8988T (cell line): Measurements from ENCODE around the gene KNSTRN.
A peak's percentile ranks its signal among the peaks of the same experiment; 100 is the strongest.

Source experiments
- DNase-seq: peaks from one replicate; pipeline ENCODE4 v3.0.0; 2011

The KNSTRN gene

DNA sequence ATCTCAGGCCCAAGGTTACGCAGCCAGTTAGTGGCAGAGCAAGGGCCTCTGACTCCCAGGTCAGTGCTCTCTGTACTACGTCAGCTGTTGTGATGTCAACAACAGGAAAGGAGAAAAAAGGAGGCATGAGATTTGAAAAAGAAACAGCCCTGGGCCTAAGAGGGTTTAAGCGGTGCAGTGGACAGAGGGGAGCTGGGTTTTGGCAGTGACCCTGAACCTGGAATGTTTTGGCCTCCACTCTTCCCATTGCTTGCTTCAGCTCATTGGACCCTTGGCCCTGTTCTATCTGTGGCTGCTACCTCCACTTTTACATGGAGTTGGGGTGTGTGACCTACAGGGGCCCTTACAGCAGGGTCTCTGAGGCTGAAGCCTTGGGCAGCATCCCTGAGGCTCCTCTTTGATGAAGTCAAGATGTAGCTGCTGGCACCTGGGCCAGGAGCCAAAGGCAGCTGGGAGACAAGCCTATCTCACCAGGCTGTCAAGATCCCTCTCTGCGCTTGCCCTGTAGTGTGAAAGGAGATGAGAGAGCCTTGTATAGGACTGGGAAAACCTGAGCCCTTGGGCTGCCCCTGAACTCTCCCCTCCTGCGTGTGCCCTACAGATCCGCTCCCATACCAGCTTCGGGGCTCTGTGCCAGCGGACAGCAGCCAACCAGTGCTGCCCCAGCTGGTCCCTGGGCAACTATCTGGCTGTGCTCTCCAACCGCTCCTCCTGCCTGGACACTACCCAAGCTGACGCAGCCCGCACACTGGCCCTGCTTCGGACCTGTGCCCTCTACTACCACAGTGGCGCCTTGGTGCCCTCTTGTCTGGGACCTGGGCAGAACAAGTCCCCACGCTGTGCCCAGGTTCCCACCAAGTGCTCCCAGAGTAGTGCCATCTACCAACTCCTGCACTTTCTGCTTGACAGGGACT, 15.8 kb upstream of the KNSTRN start:
- DNase-seq, result no peak

DNA sequence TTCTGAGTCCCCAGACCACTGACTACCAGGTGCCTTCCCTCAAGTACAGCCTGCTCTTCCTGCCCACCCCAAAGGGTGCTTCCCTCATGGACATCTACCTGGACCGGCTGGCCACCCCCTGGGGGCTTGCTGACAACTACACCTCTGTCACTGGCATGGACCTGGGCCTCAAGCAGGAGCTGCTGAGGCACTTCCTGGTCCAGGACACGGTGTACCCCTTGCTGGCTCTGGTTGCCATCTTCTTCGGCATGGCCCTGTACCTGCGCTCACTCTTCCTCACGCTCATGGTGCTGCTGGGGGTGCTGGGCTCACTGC, 15.2 kb upstream of the KNSTRN start:
- DNase-seq, result no peak

DNA sequence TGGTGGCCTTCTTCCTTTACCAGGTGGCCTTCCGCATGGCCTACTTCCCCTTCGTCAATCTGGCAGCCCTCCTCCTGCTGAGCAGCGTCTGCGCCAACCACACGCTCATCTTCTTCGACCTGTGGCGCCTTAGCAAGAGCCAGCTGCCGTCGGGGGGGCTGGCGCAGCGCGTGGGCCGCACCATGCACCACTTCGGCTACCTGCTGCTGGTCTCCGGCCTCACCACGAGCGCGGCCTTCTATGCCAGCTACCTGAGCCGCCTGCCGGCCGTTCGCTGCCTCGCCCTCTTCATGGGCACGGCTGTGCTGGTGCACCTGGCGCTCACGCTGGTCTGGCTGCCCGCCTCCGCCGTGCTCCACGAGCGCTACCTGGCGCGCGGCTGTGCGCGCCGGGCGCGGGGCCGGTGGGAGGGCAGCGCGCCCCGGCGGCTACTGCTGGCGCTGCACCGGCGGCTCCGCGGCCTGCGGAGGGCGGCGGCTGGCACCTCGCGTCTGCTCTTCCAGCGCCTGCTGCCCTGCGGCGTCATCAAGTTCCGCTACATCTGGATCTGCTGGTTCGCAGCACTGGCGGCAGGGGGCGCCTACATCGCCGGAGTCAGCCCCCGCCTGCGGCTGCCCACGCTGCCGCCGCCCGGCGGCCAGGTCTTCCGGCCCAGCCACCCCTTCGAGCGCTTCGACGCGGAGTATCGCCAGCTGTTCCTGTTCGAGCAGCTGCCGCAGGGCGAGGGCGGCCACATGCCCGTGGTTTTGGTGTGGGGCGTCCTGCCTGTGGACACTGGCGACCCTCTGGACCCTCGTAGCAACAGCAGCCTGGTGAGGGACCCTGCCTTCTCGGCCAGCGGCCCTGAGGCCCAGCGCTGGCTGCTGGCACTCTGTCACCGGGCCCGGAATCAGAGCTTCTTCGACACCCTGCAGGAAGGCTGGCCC, 14.6 kb upstream of the KNSTRN start:
- peak; percentile 86 for DNase-seq

DNA sequence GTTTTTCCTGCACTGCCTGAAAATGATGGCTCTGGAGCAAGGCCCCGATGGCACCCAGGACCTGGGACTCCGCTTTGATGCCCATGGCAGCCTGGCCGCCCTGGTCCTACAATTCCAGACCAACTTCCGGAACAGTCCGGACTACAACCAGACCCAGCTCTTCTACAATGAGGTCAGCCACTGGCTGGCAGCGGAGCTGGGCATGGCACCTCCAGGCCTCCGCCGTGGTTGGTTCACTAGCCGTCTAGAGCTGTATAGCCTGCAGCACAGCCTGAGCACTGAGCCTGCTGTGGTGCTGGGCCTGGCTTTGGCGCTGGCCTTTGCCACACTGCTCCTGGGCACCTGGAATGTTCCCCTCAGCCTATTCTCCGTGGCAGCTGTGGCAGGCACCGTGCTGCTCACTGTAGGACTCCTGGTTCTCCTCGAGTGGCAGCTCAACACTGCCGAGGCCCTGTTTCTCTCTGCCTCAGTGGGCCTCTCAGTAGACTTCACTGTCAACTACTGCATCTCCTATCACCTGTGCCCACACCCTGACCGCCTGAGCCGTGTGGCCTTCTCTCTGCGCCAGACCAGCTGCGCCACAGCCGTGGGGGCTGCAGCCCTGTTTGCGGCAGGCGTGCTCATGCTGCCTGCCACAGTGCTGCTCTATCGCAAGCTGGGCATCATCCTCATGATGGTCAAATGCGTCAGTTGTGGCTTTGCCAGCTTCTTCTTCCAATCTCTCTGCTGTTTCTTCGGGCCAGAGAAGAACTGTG, 13.6 kb upstream of the KNSTRN start:
- DNase-seq, result no peak

DNA sequence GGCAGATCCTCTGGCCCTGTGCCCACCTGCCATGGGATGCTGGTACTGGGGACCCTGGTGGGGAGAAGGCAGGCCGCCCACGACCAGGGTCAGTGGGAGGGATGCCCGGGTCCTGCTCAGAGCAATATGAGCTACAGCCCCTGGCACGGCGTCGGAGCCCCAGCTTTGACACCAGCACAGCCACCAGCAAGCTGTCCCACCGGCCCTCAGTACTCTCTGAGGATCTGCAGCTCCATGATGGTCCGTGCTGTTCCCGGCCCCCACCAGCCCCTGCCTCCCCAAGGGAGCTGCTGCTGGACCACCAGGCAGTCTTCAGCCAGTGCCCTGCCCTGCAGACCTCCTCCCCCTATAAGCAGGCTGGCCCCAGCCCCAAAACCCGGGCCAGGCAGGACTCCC, 13.0 kb upstream of the KNSTRN start:
- no peak for DNase-seq

DNA sequence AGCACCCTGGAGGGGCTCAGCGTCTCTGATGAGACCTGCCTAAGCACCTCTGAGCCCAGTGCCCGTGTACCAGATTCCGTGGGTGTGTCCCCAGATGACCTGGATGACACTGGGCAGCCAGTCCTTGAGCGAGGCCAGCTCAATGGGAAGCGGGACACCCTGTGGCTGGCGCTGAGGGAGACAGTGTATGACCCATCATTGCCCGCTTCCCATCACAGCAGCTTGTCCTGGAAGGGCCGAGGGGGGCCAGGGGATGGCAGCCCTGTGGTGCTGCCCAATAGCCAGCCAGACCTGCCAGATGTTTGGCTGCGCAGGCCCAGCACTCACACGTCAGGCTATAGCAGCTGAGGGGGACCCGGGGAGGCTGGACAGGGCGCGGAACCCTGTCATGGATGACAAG, 12.6 kb upstream of the KNSTRN start:
- no peak for DNase-seq

DNA sequence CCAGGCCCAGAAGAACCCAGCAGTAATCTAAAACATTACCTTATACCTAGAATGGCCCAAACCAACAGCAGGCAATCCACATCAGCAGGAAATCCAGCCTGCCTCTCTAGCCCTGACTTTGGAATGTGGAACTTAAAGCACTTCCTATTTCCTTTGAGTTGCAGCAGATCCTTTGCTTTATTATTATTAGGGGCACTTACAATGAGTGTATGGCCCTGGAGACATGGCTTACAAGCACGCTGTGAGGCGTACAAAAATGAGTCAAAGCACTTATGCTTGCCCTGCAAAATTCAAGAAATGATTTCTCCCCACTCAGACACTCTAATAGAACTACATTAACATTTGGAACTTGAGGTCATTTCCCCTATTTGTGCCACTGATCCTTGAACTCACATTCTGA, 9.5 kb upstream of the KNSTRN start:
- DNase-seq, result no peak

DNA sequence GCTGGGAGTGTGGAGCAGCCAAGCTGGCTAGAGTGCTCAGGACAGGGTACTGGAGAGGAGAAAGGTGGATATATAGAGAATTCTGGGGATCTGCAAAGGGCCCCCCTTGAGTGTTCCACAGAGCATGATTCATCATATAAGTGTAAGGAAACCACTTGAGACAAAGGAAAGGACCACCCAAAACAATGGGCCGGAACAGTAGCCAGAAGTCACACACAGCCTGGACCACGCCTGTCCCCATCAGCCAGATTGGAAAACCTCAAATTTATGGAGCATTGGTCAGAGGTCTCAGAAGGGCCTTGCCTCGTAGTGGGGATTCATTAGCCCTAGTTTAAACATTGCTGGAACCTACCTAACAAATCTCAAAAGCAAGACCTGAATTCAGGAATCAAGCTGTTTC, 4.9 kb upstream of the KNSTRN start:
- DNase-seq, result no peak

DNA sequence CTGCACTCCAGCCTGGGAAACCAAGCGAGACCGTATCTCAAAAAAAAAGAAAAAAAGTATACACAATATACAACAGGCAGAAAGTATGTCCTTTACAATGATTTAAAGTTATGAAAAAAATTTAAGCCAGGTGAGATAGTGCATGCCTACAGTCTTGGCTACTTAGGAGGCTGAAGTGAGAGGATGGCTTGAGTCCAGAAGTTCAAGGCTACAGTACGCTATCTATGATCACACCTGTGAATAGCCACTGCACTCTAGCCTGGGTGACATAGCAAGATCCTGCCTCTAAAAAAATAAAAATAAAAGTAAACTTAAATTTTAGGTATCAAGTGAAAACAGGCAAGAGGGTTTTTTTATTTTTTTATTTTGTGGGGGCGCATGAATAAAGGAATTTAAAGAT, 3.1 kb upstream of the KNSTRN start:
- DNase-seq, result no peak

DNA sequence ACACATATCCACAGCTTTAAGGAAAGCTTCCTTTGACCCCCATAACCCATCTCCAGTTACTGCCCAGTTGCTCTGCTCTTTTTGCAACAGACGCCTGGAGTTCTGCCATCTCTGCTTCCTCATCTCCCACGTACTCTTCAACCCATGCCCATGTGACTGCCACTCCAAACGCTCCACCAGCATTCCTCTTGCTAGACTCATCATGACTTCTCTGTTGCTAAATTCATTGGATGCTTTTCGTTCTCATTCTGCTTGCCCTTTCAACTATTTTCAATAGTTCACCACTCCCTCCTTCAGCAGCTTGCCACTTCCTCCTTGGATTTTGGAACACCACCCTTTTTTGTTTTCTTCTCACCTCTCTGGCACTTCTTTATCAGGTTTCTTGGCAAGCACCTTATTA, 2.7 kb upstream of the KNSTRN start:
- peak; percentile 36 for DNase-seq

DNA sequence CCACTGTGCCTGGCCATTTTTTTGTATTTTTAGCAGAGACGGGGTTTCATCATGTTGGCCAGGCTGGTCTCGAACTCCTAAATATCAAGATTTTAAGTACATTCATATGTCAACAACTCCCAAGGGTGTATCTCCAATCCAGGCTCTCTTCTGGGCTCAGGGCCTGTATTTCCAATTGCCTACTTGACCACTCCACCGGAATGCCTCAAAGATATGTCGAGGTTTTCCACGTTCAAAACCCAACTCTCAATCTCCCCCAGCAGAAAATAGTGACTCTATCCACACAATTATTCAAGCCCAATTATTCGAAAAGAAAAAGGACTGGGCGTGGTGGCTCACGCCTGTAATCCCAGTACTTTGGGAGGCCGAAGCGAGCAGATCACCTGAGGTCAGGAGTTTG, 1.9 kb upstream of the KNSTRN start:
- DNase-seq, result no peak

DNA sequence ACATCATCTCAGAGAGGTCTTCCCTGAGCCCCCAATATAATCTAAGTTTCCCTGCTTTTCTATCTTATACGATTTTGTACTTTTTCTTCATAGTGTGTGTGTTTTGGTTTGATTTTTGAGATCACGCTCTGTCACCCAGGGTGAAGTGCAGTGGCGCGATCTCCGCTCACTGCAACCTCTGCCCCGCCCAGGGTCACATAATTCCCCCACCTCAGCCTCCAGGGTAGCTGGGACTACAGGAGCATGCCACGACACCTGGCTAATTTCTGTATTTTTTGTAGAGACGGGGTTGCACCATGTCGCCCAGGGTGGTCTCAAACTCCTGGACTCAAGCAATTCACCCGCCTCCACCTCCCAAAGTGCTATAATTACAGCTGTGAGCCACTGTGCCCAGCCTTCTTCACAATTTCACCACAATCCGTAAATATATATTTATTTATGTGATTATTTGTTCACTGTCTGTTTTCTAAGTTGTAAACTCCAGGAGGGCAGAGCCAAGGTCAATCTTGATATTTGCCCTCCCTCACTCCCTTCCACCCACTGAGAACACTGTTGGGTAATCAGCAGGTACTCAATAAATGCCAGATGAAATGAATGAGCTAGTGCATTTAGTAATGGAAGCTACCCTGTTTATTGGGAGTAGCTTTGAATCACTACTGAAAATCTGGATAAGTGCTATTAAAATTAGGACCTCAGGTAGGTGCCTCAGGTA, 547 bp upstream of the KNSTRN start:
- DNase-seq, result no peak

DNA sequence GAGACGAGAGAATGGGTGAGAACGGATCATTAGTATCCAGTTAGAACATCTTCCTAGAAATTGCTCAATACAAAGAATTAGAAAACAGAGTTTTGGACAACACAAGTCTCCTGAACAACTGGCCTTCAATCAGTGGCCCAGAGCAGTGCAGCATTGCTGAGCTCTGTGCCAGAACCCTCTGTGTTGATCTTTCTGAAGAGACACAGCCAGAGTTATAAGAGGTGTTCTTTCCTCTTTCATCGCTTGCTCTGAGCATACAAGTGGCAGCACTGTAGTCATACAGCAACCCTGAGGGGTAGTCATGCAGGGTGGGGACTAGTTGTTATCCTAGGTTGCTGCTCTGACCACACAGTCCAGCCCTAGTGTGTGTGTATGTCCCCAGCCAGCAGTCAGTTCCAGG, 4.0 kb downstream of the KNSTRN start:
- DNase-seq, result no peak

DNA sequence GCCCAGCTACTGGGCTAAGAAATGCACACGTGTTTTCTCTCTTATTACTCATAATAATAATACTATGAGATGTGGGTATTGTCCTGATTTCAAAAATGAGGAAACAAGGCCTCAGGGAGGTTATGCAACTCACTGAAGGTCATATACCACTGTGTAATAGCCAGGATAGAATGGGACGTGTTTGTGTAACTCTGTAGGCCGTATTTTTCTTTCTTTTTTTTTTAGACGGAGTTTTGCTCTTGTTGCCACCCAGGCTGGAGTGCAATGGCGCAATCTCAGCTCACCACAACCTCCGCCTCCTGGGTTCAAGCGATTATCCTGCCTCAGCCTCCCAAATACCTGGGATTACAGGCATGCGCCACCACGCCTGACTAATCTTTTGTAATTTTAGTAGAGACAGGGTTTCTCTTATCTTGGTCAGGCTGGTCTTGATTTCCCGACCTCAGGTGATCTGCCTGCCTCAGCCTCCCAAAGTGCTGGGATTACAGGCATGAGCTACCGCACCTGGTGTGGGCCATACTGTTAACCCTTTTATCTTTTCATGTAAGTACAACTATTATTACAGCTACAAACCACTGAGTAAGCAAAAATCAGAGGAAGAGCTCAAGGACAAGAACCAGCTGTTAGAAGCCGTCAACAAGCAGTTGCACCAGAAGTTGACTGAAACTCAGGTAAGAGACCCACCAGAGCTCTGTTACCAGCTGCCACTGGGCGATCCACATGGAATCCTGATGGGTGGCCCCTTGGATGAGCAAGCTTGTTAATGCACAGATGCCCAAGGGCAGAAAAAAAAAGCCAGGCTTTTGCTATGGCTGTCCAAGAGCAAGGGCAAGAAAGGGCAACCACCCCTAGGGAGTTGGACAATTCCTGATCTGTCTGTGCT, 6.7 kb downstream of the KNSTRN start:
- no peak for DNase-seq

DNA sequence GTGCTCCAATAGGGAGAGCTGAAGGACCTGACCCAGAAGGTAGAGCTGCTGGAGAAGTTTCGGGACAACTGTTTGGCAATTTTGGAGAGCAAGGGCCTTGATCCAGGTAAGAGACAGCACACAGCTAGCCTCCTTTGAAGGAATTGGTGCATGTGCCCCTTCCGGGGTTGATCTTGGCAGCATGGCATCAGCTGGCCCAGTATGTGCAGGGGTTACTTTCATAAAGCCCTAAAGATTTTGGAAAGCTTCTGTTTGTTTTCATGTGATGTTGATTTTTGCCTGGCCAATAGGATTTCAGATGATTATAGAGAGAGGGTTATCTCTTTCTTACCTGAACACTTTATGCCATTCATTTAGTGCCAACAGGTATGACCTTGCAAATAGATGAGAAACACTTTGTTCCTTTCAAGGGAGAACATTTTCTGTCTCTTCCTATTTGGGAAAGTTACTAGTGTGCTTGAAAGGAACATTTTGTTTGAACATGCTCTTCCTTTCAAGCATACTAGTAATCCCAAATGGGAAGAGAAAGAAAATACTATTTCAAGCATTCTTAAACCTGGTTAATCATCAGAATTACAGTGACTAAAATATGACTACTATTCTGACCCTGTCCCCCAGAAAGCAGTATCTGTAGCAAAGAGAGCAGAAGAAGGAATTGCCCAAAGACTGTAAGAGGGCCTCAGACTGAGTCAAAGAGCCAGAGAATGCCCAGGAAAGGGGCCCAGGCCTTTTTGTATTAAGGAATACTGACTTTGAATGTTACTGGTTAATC, 7.5 kb downstream of the KNSTRN start:
- no peak for DNase-seq

DNA sequence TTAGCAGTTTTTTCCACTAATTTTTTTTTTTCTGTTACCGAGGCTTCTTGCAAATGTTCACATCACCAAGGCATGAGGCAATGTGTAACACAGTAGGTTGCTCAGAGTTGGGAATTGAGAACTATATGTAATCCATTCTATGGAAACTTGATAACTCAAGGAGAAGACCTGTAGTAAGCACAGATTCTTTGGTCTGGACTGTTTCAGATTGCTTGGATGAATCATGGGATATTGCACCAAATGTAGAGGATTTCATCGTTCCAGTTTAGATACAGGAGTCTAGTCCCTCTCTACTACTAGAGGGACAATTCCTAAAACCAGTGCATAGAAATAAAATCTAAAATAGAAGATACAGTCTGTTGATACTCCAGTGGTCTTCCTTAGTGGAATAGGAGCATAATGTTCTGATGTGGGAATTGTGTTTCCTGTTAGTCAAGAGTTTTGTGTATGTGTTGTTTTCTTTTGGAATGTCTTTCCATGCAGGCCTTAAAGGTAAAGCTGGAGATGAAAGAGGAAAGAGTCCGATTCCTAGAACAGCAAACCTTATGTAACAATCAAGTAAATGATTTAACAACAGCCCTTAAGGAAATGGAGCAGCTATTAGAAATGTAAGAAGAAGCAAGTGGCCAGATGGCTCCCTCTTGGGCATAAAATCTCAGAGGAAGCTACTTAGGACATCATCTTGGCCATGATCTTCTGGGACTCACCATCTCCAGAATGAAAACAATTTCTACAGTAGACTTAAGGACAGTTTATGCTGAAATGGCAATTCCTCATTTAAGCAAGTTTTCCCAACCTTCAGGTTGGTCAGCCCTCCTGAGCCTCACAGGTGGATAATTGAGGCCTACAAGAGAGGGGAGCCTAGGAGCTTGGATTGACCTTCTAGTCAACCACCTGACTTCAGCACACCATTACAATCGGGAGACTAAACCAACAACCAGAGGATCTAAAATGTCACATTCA, 10.7 kb downstream of the KNSTRN start:
- DNase-seq, result no peak

DNA sequence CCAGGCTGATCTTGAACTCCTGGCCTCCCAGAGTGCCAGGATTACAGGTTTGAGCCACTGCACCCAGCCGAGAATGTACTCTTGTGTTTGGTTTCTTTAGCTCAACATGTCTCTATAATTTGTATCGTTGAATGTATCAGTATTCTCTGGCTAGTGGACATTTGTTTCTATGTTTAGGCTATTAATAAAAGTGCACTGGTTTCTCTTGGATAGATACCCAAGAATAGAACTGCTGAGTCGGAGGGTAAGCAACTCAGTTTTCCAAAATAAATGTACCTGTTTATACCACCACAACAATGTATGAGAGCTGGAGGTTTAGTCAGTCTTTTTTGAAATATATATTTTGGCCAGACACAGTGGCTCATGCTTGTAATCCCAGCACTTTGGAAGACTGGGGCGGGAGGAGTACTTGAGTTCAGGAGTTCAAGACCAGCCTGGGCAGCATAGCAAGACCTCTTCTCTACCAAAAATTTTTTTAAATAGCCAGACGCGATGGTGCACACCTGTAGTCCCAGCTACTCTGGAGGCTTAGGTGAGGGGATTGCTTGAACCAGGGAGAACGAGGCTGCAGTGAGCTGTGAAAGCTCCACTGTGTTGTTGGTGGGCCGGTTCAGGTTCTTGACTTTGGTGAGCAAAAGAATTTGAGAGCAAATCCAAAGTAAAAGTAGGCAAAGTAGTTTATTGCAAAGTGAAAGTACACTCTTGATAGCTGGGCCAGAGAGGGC, 15.3 kb downstream of the KNSTRN start:
- no peak for DNase-seq

DNA sequence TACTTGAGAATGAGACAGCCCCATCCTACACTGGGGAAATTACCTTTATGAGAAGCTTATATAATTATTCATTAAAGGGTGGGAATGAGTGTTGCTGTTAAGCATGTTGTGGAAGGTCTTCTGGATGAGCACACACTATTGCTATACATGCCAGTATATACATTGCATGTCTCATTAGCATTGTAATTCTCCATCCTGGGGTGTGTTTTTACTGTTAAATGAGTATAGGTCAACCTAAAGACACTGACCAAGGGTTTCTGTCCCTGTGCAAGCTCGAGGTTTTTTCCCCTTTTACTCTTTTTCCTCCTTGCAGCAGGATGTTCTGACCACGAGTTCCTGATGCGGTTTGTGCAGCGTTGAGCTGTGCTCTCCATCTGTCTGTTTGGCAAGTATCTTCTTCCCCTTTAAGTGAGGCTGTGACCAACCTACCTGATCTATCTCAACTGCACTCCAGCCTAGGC, 15.9 kb downstream of the KNSTRN start:
- no peak for DNase-seq

DNA sequence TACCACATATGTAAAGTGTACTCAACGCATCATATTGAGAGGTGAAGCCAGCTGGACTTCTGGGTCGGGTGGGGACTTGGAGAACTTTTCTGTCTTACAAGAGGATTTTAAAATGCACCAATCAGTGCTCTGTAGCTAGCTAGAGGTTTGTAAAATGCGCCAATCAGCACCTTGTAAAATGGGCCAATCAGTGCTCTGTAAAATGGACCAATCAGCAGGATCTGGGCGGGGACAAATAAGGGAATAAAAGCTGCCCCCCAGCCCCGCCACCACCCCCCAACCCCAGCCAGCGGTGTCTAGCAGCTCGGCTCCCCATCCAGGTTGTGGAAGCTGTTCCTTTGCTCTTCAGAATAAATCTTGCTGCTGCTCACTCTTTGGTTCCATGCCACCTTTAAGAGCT, 16.8 kb downstream of the KNSTRN start:
- DNase-seq, result no peak
